Daoy (cell line): ENCODE data around the gene LY6G6F. TPM values are rescaled to one million over a fixed set of nuclear protein-coding genes. Genes with fewer than 3 reads are reported as not detected.

ENCODE experiments used
- DNase-seq: peaks from one replicate; pipeline ENCODE4 v3.0.0-alpha.2; 2015; ENCODE audit warnings: low read depth
- total RNA-seq: library from RNA; depleted of rRNA; stranded (reverse); fragments of >200 nt; shearing (Covaris generic); gene quantifications from 2 replicates; pipeline ENCODE4 v1.2.3, GENCODE V29; 2014; rRNA removed

Gene LY6G6F
- not detected in 2 replicates for total RNA-seq

GRCh38 chr6:31706599-31706998 is at the start of gene LY6G6F:
LY6G6F (plus strand) TSS chr6:31706866; CDS start chr6:31706907, 41 bp downstream.
- DNase-seq, result no peak

- no peak for DNase-seq
Observed at GRCh38 chr6:31657406-31658157, 49.1 kb upstream of the LY6G6F start.

- no peak for DNase-seq
Observed at GRCh38 chr6:31658158-31658688, 48.4 kb upstream of the LY6G6F start.

GRCh38 chr6:31658983-31659648 is 47.5 kb upstream of the LY6G6F start:
- DNase-seq, result no peak

GRCh38 chr6:31659649-31660380 is 46.9 kb upstream of the LY6G6F start:
- DNase-seq, result peak; percentile 42

GRCh38 chr6:31660381-31661261 is 46.0 kb upstream of the LY6G6F start, which contains the start of gene C6orf47:
C6orf47 (minus strand) TSS chr6:31660778; CDS start chr6:31659947, 831 bp downstream.
- DNase-seq, result peak; percentile 94

- no peak for DNase-seq
Observed at GRCh38 chr6:31661262-31662123, 45.2 kb upstream of the LY6G6F start.

- DNase-seq, result no peak
Observed at GRCh38 chr6:31662124-31662723, 44.4 kb upstream of the LY6G6F start.

GRCh38 chr6:31663126-31663960 is 43.3 kb upstream of the LY6G6F start:
- no peak for DNase-seq

GRCh38 chr6:31663961-31664789 is 42.5 kb upstream of the LY6G6F start:
- peak; percentile 92 for DNase-seq

GRCh38 chr6:31664790-31665500 is 41.7 kb upstream of the LY6G6F start, which contains the start of gene GPANK1:
GPANK1 (minus strand) TSS chr6:31664997; CDS start chr6:31664478, 519 bp downstream.
- peak; percentile 95 for DNase-seq

- DNase-seq, result peak; percentile 99
Observed at GRCh38 chr6:31665501-31666336, 40.9 kb upstream of the LY6G6F start, which contains the start of gene CSNK2B. CSNK2B (plus strand) TSS chr6:31666080; CDS start chr6:31666832, 752 bp downstream.

GRCh38 chr6:31666337-31666965 is 40.2 kb upstream of the LY6G6F start:
- no peak for DNase-seq

- no peak for DNase-seq
Observed at GRCh38 chr6:31669676-31670075, 37.0 kb upstream of the LY6G6F start, which contains the start of gene LY6G5B. LY6G5B (plus strand) TSS chr6:31669976; CDS start chr6:31670951, 975 bp downstream.

- no peak for DNase-seq
Observed at GRCh38 chr6:31676322-31676903, 30.3 kb upstream of the LY6G6F start.
